Lower lobe of right lung (tissue), 2 donors: ENCODE measurements around the gene CTXN3. TPM values are rescaled to one million over a fixed set of nuclear protein-coding genes. Genes with fewer than 3 reads are reported as not detected.

Experiments
- ATAC-seq, 2 donors: fragments of 200-7000 bp; cut with Tn5 transposase; one replicate each; pipeline ENCODE4 v1.9.1; 2020 to 2022; ENCODE audit warnings: mild to moderate bottlenecking in 2 of 2, moderate library complexity in 2 of 2
- DNase-seq: peaks from one replicate; pipeline ENCODE4 v3.0.0-alpha.2; 2020
- H3K27ac ChIP-seq: fragments of 200-600 bp; one replicate; pipeline ENCODE4 v1.8.0; 2022
- H3K27me3 ChIP-seq: fragments of 200-600 bp; one replicate; pipeline ENCODE4 v1.8.0; 2022; ENCODE audit warnings: low read depth
- H3K36me3 ChIP-seq: fragments of 200-600 bp; one replicate; pipeline ENCODE4 v1.8.0; 2022; ENCODE audit warnings: mild to moderate bottlenecking
- H3K4me1 ChIP-seq: fragments of 200-600 bp; one replicate; pipeline ENCODE4 v1.8.0; 2022
- H3K4me3 ChIP-seq: fragments of 200-600 bp; one replicate; pipeline ENCODE4 v1.8.0; 2022; ENCODE audit warnings: mild to moderate bottlenecking
- H3K9me3 ChIP-seq: fragments of 200-600 bp; one replicate; pipeline ENCODE4 v1.8.0; 2022
- intact Hi-C: fragments of 100-400 bp; cut with DNase I; formaldehyde crosslinking; loops from one replicate; pipeline ENCODE4 v1.11.0; 2022
- total RNA-seq: library from RNA; stranded (reverse); fragmentation: NEBNext Ultra II Directional; extraction: Animal tissue kit (Norgen Biotek cat#: 25700); gene quantifications from one replicate; pipeline ENCODE4 v1.2.1, GENCODE V29; 2021
- TF ChIP-seq, protein P1 (sequence below): fragments of 200-600 bp; IDR thresholded peaks from one replicate; pipeline ENCODE4 v1.8.0; 2022; ENCODE audit warnings: antibody characterized with exemption, mild to moderate bottlenecking
- donor health status: DM: no; HTN: yes; CAD: no; lungs with severe emphysema.

Gene CTXN3
- total RNA-seq, 1 donor from 2014 or later: not detected

DNA sequence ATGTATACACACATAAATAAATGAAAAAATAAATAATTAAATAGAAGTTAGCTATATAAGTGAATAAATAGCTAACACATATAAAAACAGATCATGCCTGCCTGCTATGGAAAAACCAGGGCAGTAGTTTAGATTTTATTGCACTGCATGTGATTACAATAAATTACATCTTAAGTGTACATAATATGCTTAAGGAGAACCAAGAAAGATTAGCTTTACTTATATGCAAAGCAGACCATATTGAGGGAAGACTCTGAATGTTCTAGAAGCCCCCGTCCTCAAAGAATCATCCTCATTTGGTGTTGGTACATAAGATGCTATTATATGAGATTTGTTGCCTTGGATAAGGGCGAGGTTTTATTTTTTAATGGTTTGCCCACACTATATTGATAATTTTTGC, 5.9 kb upstream of the CTXN3 start:
- H3K27me3 ChIP-seq: no peaks in the 10 kb centered on the region
- no peak for ATAC-seq
- no peaks in the 10 kb centered on the region for H3K36me3 ChIP-seq
- TF ChIP-seq, protein P1, sequence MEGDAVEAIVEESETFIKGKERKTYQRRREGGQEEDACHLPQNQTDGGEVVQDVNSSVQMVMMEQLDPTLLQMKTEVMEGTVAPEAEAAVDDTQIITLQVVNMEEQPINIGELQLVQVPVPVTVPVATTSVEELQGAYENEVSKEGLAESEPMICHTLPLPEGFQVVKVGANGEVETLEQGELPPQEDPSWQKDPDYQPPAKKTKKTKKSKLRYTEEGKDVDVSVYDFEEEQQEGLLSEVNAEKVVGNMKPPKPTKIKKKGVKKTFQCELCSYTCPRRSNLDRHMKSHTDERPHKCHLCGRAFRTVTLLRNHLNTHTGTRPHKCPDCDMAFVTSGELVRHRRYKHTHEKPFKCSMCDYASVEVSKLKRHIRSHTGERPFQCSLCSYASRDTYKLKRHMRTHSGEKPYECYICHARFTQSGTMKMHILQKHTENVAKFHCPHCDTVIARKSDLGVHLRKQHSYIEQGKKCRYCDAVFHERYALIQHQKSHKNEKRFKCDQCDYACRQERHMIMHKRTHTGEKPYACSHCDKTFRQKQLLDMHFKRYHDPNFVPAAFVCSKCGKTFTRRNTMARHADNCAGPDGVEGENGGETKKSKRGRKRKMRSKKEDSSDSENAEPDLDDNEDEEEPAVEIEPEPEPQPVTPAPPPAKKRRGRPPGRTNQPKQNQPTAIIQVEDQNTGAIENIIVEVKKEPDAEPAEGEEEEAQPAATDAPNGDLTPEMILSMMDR: no peak
- H3K9me3 ChIP-seq: no peaks in the 10 kb centered on the region
- no peak overlapping the region for H3K27ac ChIP-seq
- DNase-seq: no peak
- H3K4me1 ChIP-seq: no peaks in the 10 kb centered on the region
- no peak overlapping the region for H3K4me3 ChIP-seq
- intact Hi-C loops: no loop called here

DNA sequence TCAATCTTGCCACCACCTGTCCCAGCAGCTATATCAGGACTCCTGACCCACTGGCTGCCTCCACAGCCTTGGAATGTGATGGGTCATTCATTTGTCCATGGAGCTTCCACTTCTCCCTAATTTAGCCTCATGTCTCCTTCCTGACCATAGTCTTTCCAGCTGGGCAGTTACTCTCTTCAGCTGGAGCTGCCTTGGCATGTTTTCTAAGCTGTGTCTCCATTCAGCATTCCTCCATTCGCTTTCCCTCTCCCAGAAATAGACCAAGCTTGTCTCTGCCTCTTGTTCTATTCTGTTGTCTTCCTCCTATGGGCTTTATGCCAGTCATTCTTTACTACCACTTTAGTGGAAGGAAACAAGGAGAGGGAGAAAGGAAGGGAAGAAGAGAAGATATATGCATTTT, 5.3 kb upstream of the CTXN3 start:
- no peak overlapping the region for H3K27ac ChIP-seq
- H3K36me3 ChIP-seq: no peaks in the 10 kb centered on the region
- intact Hi-C loops: no loop called here
- no peaks in the 10 kb centered on the region for H3K27me3 ChIP-seq
- H3K4me3 ChIP-seq: no peak overlapping the region
- no peak for DNase-seq
- TF ChIP-seq, protein P1: no peak
- ATAC-seq: no peak
- no peaks in the 10 kb centered on the region for H3K4me1 ChIP-seq
- no peaks in the 10 kb centered on the region for H3K9me3 ChIP-seq

DNA sequence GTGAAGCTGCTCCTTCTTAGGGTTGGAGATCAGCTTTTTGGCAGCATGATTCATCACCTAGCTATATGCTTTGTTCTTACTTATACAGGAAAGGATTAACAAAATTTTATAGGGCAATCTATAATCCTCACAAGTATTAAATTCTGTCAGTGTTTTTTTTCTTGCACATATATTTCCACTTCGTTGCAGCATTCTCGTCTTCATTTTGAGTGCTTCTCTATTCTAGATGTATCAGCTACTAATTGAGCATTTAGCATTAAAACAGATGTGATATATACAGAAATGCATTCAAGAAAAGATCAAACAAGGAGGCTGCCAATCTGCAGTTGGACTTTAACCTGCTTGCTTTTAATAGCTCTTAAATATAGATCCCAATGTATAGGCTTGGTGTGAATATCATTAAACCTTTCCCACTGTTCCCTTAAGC, 3.6 kb upstream of the CTXN3 start:
- Histone ChIP-seq H3K9me3 (no peaks in the 10 kb centered on the region), H3K36me3 (no peaks in the 10 kb centered on the region), H3K27ac (no peak overlapping the region), H3K4me1 (peaks cover 5% of the 10 kb centered on the region), H3K4me3 (no peak overlapping the region), H3K27me3 (no peaks in the 10 kb centered on the region)
- TF ChIP-seq, protein P1: no peak
- DNase-seq (no peak), ATAC-seq (no peak)
- intact Hi-C loops: no loop called here

DNA sequence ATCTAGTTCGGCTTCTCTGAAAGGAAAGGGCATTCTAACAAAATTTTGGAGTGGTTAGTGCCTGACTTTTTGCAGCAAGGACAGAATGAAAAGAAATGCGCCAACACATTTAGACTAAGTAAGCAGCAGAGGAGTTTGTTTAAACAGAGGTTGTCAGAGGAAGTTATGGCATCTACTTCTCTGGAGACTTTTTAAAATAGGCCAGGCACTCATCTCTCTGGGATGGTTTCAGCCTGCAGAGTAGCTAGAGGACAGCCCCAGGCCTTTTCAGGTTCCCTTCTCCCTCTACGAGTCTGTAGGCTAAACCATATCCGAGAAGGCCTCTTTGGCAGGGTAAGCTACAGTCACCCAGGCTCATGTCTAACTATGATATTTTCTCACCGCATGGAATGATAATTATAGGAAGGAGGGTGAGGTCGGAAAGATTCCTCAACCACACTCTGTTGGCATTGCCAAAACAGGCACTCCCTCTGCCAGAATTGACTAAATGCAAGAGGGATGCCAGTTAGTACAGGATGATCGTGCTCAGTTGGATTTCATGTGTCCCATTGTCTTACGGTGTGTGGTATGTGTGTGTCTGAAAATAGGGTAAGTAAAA, 1.4 kb upstream of the CTXN3 start:
- H3K9me3 ChIP-seq: no peaks in the 10 kb centered on the region
- no peak overlapping the region for H3K4me3 ChIP-seq
- H3K36me3 ChIP-seq: no peaks in the 10 kb centered on the region
- no peak for DNase-seq
- no peaks in the 10 kb centered on the region for H3K27me3 ChIP-seq
- no peak overlapping the region for H3K27ac ChIP-seq
- TF ChIP-seq, protein P1: no peak
- intact Hi-C loops: no loop called here
- ATAC-seq: no peak
- H3K4me1 ChIP-seq: peaks cover 6% of the 10 kb centered on the region

DNA sequence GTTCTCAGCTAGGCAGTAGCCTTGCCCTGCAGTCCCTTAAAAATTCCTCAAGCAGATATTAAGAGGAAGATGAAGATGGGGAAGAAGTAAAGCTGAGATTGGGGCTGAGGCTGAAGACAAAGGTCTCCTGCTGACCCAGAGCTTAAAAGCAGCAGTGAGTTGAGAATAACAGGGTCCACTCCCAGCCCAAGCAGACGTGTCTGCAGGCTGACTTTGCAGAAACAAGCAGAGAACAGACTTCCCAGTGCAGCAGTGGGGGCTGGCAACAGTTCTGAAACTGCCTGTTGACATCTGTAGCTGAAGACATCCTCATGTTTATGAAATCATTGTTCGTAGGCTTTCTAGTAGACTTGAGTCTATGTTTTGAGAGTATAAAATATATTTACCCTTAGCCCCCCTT, 1.1 kb downstream of the CTXN3 start:
- peaks cover 6% of the 10 kb centered on the region for H3K4me1 ChIP-seq
- H3K27me3 ChIP-seq: no peaks in the 10 kb centered on the region
- H3K27ac ChIP-seq: no peak overlapping the region
- no peaks in the 10 kb centered on the region for H3K36me3 ChIP-seq
- intact Hi-C loops: no loop called here
- no peak for DNase-seq
- no peaks in the 10 kb centered on the region for H3K9me3 ChIP-seq
- TF ChIP-seq, protein P1: no peak
- H3K4me3 ChIP-seq: no peak overlapping the region
- ATAC-seq: peak in 1 of 2 donors; percentile 28
